ENCODE results near the gene COX19.

GRCh38 chr7:990933-991728 is 15.8 kb upstream of the COX19 start:
- TF ChIP-seq POLR2A (IDR thresholded peaks at IDR 0.05; ENCODE audit: low read depth) (no peak), EP300 (IDR thresholded peaks at IDR 0.05) (no peak), CTCF (IDR thresholded peaks at IDR 0.05) (no peak), POLR2AphosphoS5 (IDR thresholded peaks at IDR 0.05) (no peak)
